EL (cell line): ENCODE results near the gene CNIH2.
"Not testable (repeated sequence)": the region's sequence is repeated elsewhere in the genome, so short reads cannot be mapped to it uniquely, and the experiment has no call there.

Experiments
- DNase-seq: peaks from one replicate; pipeline ENCODE4 v3.0.0-alpha.2; 2016

CNIH2 gene

GRCh38 chr11:66277471-66278362 is at the start of gene CNIH2:
TSS of gene CNIH2 (plus strand) at chr11:66278175. CDS start at chr11:66278457, 282 bp downstream.
- DNase-seq: peak; percentile 37

- no peak for DNase-seq
Measured at GRCh38 chr11:66228521-66228920, 49.5 kb upstream of the CNIH2 start.

- DNase-seq: no peak
Measured at GRCh38 chr11:66230156-66230555, 47.8 kb upstream of the CNIH2 start.

GRCh38 chr11:66230978-66231377 is 47.0 kb upstream of the CNIH2 start:
- no peak for DNase-seq

- DNase-seq: no peak
Measured at GRCh38 chr11:66231561-66231960, 46.4 kb upstream of the CNIH2 start.

GRCh38 chr11:66232769-66233168 is 45.2 kb upstream of the CNIH2 start:
- no peak for DNase-seq

GRCh38 chr11:66233301-66233700 is 44.7 kb upstream of the CNIH2 start:
- DNase-seq: no peak

GRCh38 chr11:66235141-66235540 is 42.8 kb upstream of the CNIH2 start:
- no peak for DNase-seq

GRCh38 chr11:66237867-66238266 is 40.1 kb upstream of the CNIH2 start:
- no peak for DNase-seq

GRCh38 chr11:66238786-66239413 is 39.1 kb upstream of the CNIH2 start:
- DNase-seq: no peak

GRCh38 chr11:66239511-66239910 is 38.5 kb upstream of the CNIH2 start:
- no peak for DNase-seq

GRCh38 chr11:66239998-66240780 is 37.8 kb upstream of the CNIH2 start:
- DNase-seq: no peak

- no peak for DNase-seq
Measured at GRCh38 chr11:66240781-66241136, 37.2 kb upstream of the CNIH2 start.

GRCh38 chr11:66242095-66242765 is 35.7 kb upstream of the CNIH2 start:
- no peak for DNase-seq

- no peak for DNase-seq
Measured at GRCh38 chr11:66243782-66244535, 34.0 kb upstream of the CNIH2 start.

- DNase-seq: no peak
Measured at GRCh38 chr11:66247295-66247694, 30.7 kb upstream of the CNIH2 start.

GRCh38 chr11:66247801-66248200 is 30.2 kb upstream of the CNIH2 start:
- no peak for DNase-seq

GRCh38 chr11:66248903-66249302 is 29.1 kb upstream of the CNIH2 start:
- DNase-seq: no peak

GRCh38 chr11:66251809-66252208 is 26.2 kb upstream of the CNIH2 start:
- no peak for DNase-seq

- not testable (repeated sequence) for DNase-seq
Measured at GRCh38 chr11:66253081-66253480, 24.9 kb upstream of the CNIH2 start.

- DNase-seq: no peak
Measured at GRCh38 chr11:66258473-66258893, 19.5 kb upstream of the CNIH2 start.

GRCh38 chr11:66259225-66259624 is 18.8 kb upstream of the CNIH2 start:
- DNase-seq: no peak
